GM19099 (cell line): ENCODE results near the gene FRMD1.

Experiments
- POLR2A ChIP-seq: IDR thresholded peaks from 3 replicates; pipeline ENCODE4 v1.6.1; 2011; ENCODE audit warnings: low read depth; ENCODE audit not compliant: insufficient read length; ENCODE audit errors: extremely low read depth

Gene FRMD1

GRCh38 chr6:168078943-168079405 is at the start of gene FRMD1:
FRMD1 (minus strand) TSS chr6:168079212; CDS start chr6:168079094, 118 bp downstream.
- no peak for TF ChIP-seq POLR2A

- TF ChIP-seq POLR2A: no peak
Measured at GRCh38 chr6:168128006-168128630, 49.1 kb upstream of the FRMD1 start.

- TF ChIP-seq POLR2A: no peak
Measured at GRCh38 chr6:168127384-168127868, 48.4 kb upstream of the FRMD1 start.

GRCh38 chr6:168126566-168127383 is 47.8 kb upstream of the FRMD1 start:
- TF ChIP-seq POLR2A: no peak

GRCh38 chr6:168125429-168126001 is 46.5 kb upstream of the FRMD1 start:
- no peak for TF ChIP-seq POLR2A

GRCh38 chr6:168124921-168125320 is 45.9 kb upstream of the FRMD1 start:
- TF ChIP-seq POLR2A: no peak

GRCh38 chr6:168124158-168124557 is 45.1 kb upstream of the FRMD1 start:
- TF ChIP-seq POLR2A: no peak

GRCh38 chr6:168123165-168123911 is 44.3 kb upstream of the FRMD1 start:
- TF ChIP-seq POLR2A: no peak

GRCh38 chr6:168122521-168122920 is 43.5 kb upstream of the FRMD1 start:
- no peak for TF ChIP-seq POLR2A

- no peak for TF ChIP-seq POLR2A
Measured at GRCh38 chr6:168122011-168122410, 43.0 kb upstream of the FRMD1 start.

GRCh38 chr6:168121303-168121665 is 42.3 kb upstream of the FRMD1 start:
- TF ChIP-seq POLR2A: no peak

GRCh38 chr6:168120390-168121302 is 41.6 kb upstream of the FRMD1 start:
- TF ChIP-seq POLR2A: no peak

- TF ChIP-seq POLR2A: no peak
Measured at GRCh38 chr6:168119539-168119938, 40.5 kb upstream of the FRMD1 start.

- no peak for TF ChIP-seq POLR2A
Measured at GRCh38 chr6:168118935-168119334, 39.9 kb upstream of the FRMD1 start.
